Stimulated activated CD8-positive, alpha-beta memory T cell treated with anti-CD3 and anti-CD28 coated beads, Interleukin-4, amount 100 ng/mL, for 24 hours (primary cell): ENCODE results near the gene SLC17A8.

Experiments used
- DNase-seq: peaks from one replicate; pipeline ENCODE4 v3.0.0-alpha.2; 2020; ENCODE audit warnings: low read depth

The SLC17A8 gene

GRCh38 chr12:100371146-100371545 lies 14.3 kb downstream of the SLC17A8 start:
- DNase-seq = no peak

GRCh38 chr12:100372853-100373640 lies 16.2 kb downstream of the SLC17A8 start:
- DNase-seq = no peak

- no peak for DNase-seq
Observed at GRCh38 chr12:100375038-100375735, 18.3 kb downstream of the SLC17A8 start.

- no peak for DNase-seq
Observed at GRCh38 chr12:100376161-100376560, 19.3 kb downstream of the SLC17A8 start.

- DNase-seq = no peak
Observed at GRCh38 chr12:100381379-100381778, 24.5 kb downstream of the SLC17A8 start.

- DNase-seq = no peak
Observed at GRCh38 chr12:100382338-100382737, 25.5 kb downstream of the SLC17A8 start.

GRCh38 chr12:100383586-100384558 lies 27.0 kb downstream of the SLC17A8 start:
- DNase-seq = no peak

- no peak for DNase-seq
Observed at GRCh38 chr12:100384559-100384935, 27.7 kb downstream of the SLC17A8 start.

- no peak for DNase-seq
Observed at GRCh38 chr12:100388382-100388781, 31.5 kb downstream of the SLC17A8 start.

GRCh38 chr12:100391856-100392255 lies 35.0 kb downstream of the SLC17A8 start:
- DNase-seq = no peak

GRCh38 chr12:100393200-100393599 lies 36.3 kb downstream of the SLC17A8 start:
- no peak for DNase-seq

- no peak for DNase-seq
Observed at GRCh38 chr12:100395811-100396210, 38.9 kb downstream of the SLC17A8 start.

GRCh38 chr12:100398307-100398706 lies 41.4 kb downstream of the SLC17A8 start:
- no peak for DNase-seq

GRCh38 chr12:100399095-100399494 lies 42.2 kb downstream of the SLC17A8 start:
- no peak for DNase-seq

GRCh38 chr12:100401660-100402059 lies 44.8 kb downstream of the SLC17A8 start:
- DNase-seq = no peak

- no peak for DNase-seq
Observed at GRCh38 chr12:100402763-100403162, 45.9 kb downstream of the SLC17A8 start.

- no peak for DNase-seq
Observed at GRCh38 chr12:100403446-100403845, 46.6 kb downstream of the SLC17A8 start.

GRCh38 chr12:100404769-100405407 lies 48.0 kb downstream of the SLC17A8 start:
- DNase-seq = no peak

- DNase-seq = no peak
Observed at GRCh38 chr12:100413001-100413400, 56.1 kb downstream of the SLC17A8 start.

GRCh38 chr12:100414739-100415138 lies 57.9 kb downstream of the SLC17A8 start:
- no peak for DNase-seq

GRCh38 chr12:100422646-100423045 lies 65.8 kb downstream of the SLC17A8 start:
- DNase-seq = no peak

GRCh38 chr12:100426145-100426544 lies 69.3 kb downstream of the SLC17A8 start:
- DNase-seq = no peak
